Measurements from ENCODE around the gene CLECL1.

- TF ChIP-seq CTCF (IDR thresholded peaks at IDR 0.05; ENCODE audit: low read depth, low read length) (no peak), EZH2phosphoT487 (IDR thresholded peaks at IDR 0.05; ENCODE audit: low read depth) (no peak)
These were observed 45.7 kb downstream of the CLECL1 start for GRCh38 chr12:9687228-9687627.

Data from OCI-LY3 (cell line).